Measurements from ENCODE around the gene PCK1. TPM values are rescaled to one million over a fixed set of nuclear protein-coding genes. Genes with fewer than 3 reads are reported as not detected.

Gene PCK1
- total and polyA plus RNA-seq, 2 of the 13 experiments (the other 11 are each of a cell fraction or from before 2014, with no cell fraction given) = 6.5 to 12.6 TPM

DNA sequence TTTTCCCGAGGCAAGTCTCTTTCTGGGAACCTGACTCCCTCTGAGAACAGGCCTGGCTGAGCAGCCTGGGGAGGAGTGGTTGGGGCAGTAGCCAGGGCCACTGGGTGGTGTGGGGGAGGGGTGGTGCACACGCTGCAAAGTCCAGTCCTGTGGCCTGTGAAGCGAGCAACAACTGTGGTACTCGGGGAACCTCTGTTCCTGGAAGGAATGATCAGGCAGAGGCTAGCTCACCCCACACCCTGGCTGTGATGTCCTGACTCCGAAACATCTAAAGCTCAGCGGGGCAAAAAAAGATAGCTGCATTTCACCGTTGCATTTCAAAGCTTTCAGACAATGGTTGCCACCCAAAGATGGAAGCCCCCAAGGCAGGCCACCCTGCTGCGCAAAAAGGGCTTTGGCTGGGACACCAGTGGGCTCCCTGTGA, 25.5 kb downstream of the PCK1 start (continued):
- no peak for TF ChIP-seq ZNF354B (CRISPR knock-in tag; IDR thresholded peaks at IDR 0.05)
- TF ChIP-seq ZNF737 (CRISPR knock-in tag; IDR thresholded peaks at IDR 0.05; ENCODE audit: borderline replicate concordance) = peak; percentile 39; the same call in 1 of the 2 replicates
- peak; percentile 67 for TF ChIP-seq KDM6A (CRISPR knock-in tag; IDR thresholded peaks at IDR 0.05; ENCODE audit: low read depth)
- no peak for TF ChIP-seq GATA4 (IDR thresholded peaks at IDR 0.05; ENCODE audit: borderline replicate concordance, low read depth)
- TF ChIP-seq ZNF547 (CRISPR knock-in tag; IDR thresholded peaks at IDR 0.05) = no peak
- TF ChIP-seq, protein P1, sequence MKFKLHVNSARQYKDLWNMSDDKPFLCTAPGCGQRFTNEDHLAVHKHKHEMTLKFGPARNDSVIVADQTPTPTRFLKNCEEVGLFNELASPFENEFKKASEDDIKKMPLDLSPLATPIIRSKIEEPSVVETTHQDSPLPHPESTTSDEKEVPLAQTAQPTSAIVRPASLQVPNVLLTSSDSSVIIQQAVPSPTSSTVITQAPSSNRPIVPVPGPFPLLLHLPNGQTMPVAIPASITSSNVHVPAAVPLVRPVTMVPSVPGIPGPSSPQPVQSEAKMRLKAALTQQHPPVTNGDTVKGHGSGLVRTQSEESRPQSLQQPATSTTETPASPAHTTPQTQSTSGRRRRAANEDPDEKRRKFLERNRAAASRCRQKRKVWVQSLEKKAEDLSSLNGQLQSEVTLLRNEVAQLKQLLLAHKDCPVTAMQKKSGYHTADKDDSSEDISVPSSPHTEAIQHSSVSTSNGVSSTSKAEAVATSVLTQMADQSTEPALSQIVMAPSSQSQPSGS (CRISPR knock-in tag; IDR thresholded peaks at IDR 0.05) = 0 out of 2 replicates have a peak, but pooled peaks have one; percentile 27
- TF ChIP-seq, protein P2, sequence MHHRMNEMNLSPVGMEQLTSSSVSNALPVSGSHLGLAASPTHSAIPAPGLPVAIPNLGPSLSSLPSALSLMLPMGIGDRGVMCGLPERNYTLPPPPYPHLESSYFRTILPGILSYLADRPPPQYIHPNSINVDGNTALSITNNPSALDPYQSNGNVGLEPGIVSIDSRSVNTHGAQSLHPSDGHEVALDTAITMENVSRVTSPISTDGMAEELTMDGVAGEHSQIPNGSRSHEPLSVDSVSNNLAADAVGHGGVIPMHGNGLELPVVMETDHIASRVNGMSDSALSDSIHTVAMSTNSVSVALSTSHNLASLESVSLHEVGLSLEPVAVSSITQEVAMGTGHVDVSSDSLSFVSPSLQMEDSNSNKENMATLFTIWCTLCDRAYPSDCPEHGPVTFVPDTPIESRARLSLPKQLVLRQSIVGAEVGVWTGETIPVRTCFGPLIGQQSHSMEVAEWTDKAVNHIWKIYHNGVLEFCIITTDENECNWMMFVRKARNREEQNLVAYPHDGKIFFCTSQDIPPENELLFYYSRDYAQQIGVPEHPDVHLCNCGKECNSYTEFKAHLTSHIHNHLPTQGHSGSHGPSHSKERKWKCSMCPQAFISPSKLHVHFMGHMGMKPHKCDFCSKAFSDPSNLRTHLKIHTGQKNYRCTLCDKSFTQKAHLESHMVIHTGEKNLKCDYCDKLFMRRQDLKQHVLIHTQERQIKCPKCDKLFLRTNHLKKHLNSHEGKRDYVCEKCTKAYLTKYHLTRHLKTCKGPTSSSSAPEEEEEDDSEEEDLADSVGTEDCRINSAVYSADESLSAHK (CRISPR knock-in tag; IDR thresholded peaks at IDR 0.05; ENCODE audit: borderline replicate concordance) = no peak
- TF ChIP-seq CEBPG (CRISPR knock-in tag; IDR thresholded peaks at IDR 0.05) = no peak
- peak; percentile 92 for TF ChIP-seq ZNF264 (CRISPR knock-in tag; IDR thresholded peaks at IDR 0.05)
- TF ChIP-seq ZFX (CRISPR knock-in tag; IDR thresholded peaks at IDR 0.05; ENCODE audit: low read depth) = peak; percentile 81
- TF ChIP-seq, protein P3, sequence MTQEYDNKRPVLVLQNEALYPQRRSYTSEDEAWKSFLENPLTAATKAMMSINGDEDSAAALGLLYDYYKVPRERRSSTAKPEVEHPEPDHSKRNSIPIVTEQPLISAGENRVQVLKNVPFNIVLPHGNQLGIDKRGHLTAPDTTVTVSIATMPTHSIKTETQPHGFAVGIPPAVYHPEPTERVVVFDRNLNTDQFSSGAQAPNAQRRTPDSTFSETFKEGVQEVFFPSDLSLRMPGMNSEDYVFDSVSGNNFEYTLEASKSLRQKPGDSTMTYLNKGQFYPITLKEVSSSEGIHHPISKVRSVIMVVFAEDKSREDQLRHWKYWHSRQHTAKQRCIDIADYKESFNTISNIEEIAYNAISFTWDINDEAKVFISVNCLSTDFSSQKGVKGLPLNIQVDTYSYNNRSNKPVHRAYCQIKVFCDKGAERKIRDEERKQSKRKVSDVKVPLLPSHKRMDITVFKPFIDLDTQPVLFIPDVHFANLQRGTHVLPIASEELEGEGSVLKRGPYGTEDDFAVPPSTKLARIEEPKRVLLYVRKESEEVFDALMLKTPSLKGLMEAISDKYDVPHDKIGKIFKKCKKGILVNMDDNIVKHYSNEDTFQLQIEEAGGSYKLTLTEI (CRISPR knock-in tag; conservative IDR thresholded peaks at IDR 0.05) = no peak
- peak; percentile 42; the same call in 1 of the 2 replicates for TF ChIP-seq SIX1 (CRISPR knock-in tag; IDR thresholded peaks at IDR 0.05; ENCODE audit: borderline replicate concordance)
- no peak for TF ChIP-seq SATB2 (CRISPR knock-in tag; IDR thresholded peaks at IDR 0.05)
- TF ChIP-seq, protein P4, sequence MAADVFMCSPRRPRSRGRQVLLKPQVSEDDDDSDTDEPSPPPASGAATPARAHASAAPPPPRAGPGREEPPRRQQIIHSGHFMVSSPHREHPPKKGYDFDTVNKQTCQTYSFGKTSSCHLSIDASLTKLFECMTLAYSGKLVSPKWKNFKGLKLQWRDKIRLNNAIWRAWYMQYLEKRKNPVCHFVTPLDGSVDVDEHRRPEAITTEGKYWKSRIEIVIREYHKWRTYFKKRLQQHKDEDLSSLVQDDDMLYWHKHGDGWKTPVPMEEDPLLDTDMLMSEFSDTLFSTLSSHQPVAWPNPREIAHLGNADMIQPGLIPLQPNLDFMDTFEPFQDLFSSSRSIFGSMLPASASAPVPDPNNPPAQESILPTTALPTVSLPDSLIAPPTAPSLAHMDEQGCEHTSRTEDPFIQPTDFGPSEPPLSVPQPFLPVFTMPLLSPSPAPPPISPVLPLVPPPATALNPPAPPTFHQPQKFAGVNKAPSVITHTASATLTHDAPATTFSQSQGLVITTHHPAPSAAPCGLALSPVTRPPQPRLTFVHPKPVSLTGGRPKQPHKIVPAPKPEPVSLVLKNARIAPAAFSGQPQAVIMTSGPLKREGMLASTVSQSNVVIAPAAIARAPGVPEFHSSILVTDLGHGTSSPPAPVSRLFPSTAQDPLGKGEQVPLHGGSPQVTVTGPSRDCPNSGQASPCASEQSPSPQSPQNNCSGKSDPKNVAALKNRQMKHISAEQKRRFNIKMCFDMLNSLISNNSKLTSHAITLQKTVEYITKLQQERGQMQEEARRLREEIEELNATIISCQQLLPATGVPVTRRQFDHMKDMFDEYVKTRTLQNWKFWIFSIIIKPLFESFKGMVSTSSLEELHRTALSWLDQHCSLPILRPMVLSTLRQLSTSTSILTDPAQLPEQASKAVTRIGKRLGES (CRISPR knock-in tag; IDR thresholded peaks at IDR 0.05; ENCODE audit: borderline replicate concordance) = no peak
- TF ChIP-seq TBP (CRISPR knock-in tag; IDR thresholded peaks at IDR 0.05) = no peak
- TF ChIP-seq ZNF616 (CRISPR knock-in tag; IDR thresholded peaks at IDR 0.05; ENCODE audit: low read depth) = peak; percentile 57; the same call in 1 of the 2 replicates
- TF ChIP-seq THAP11 (CRISPR knock-in tag; IDR thresholded peaks at IDR 0.05) = peak; percentile 26
- no peak for TF ChIP-seq ZNF501 (CRISPR knock-in tag; IDR thresholded peaks at IDR 0.05)
- TF ChIP-seq SALL2 (CRISPR knock-in tag; IDR thresholded peaks at IDR 0.05) = no peak
- TF ChIP-seq CC2D1A (CRISPR knock-in tag; IDR thresholded peaks at IDR 0.05) = no peak
- peak; percentile 68; the same call in 1 of the 2 replicates for TF ChIP-seq ZMYM4 (CRISPR knock-in tag; IDR thresholded peaks at IDR 0.05)
- no peak; the same call in 1 of the 2 replicates for TF ChIP-seq NCOA1 (CRISPR knock-in tag; IDR thresholded peaks at IDR 0.05)
- TF ChIP-seq, protein P5, sequence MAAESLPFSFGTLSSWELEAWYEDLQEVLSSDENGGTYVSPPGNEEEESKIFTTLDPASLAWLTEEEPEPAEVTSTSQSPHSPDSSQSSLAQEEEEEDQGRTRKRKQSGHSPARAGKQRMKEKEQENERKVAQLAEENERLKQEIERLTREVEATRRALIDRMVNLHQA (CRISPR knock-in tag; IDR thresholded peaks at IDR 0.05) = no peak
- TF ChIP-seq MAF1 (CRISPR knock-in tag; IDR thresholded peaks at IDR 0.05; ENCODE audit: borderline replicate concordance) = no peak
